Fibroblast of mammary gland (primary cell): ENCODE data around the gene IGIP.

Source experiments
- DNase-seq: peaks from one replicate; pipeline ENCODE4 v3.0.0-alpha.2; 2010; ENCODE audit warnings: low read depth
- H3K4me3 ChIP-seq: 2 replicates; pipeline ENCODE4 v1.5.1; 2011; ENCODE audit warnings: low read depth, mild to moderate bottlenecking, low read length, moderate library complexity; ENCODE audit not compliant: control insufficient read depth
- TF ChIP-seq, protein P1 (sequence below): conservative IDR thresholded peaks from 2 replicates; pipeline ENCODE4 v1.5.1; 2011; ENCODE audit warnings: low read depth, low read length, inconsistent platforms; ENCODE audit not compliant: control insufficient read depth, insufficient read depth

IGIP gene

DNA sequence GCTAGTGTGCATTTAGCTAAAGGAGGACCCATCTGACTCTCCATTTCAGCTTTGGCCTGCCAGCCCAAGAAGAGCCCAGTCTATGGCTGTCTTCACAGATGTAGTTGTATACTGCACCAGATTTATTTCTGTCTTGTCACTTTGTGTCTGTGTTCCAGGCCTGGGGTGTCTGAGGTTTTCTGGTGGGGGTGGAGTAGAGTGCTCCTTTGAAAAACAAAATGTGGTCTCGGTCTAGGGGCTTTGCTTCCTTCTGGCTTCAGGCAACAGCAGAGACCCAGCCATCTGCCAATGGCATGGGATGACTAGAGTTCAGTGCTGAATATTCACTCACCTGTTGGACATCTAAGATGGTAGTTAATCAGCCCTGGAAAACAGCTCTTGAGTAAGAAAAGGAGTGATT is 10.9 kb downstream of the IGIP start:
- TF ChIP-seq, protein P1, sequence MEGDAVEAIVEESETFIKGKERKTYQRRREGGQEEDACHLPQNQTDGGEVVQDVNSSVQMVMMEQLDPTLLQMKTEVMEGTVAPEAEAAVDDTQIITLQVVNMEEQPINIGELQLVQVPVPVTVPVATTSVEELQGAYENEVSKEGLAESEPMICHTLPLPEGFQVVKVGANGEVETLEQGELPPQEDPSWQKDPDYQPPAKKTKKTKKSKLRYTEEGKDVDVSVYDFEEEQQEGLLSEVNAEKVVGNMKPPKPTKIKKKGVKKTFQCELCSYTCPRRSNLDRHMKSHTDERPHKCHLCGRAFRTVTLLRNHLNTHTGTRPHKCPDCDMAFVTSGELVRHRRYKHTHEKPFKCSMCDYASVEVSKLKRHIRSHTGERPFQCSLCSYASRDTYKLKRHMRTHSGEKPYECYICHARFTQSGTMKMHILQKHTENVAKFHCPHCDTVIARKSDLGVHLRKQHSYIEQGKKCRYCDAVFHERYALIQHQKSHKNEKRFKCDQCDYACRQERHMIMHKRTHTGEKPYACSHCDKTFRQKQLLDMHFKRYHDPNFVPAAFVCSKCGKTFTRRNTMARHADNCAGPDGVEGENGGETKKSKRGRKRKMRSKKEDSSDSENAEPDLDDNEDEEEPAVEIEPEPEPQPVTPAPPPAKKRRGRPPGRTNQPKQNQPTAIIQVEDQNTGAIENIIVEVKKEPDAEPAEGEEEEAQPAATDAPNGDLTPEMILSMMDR, result no peak
- no peak overlapping the region for H3K4me3 ChIP-seq
- DNase-seq, result no peak

DNA sequence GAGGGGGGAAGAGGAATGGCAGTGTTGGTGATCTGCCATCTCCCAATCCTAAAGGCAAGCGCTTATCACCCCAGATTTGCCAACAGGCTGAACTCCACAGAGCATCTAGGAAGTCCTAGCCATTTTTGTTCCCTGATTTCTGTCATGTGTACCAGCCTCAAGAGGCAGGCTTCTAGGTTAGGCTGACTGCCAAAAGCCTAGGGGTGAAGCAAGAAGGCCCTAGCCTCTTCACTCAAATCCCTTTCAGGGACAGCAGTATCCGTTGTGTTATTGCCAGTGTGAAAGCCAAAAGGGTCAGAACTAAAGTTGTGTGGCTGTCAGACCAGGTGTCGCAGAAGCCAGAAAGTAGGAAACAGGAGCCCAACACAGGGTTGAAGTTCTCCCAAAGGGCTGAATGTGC is 14.7 kb downstream of the IGIP start:
- DNase-seq, result no peak
- TF ChIP-seq, protein P1, result no peak
- no peak overlapping the region for H3K4me3 ChIP-seq

DNA sequence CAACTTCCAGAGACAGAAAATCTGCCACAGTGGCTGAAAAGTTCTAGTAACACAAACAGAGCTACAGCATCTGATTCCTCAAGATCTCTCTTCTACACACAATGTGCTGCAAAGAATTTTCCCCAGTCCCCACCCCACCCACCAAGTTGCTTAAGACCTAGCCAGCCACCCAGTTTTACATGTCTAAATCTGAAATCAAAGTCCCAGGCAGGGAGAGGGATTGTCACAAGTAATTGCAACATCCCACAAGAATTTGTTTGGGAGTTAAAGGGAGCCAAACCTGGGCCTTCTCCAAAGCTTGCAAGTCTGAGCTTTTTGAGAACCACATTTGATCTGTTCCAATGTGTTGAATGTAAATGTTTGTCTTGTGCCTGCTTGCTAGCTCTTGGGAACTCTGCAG is 15.5 kb downstream of the IGIP start:
- TF ChIP-seq, protein P1, result no peak

DNA sequence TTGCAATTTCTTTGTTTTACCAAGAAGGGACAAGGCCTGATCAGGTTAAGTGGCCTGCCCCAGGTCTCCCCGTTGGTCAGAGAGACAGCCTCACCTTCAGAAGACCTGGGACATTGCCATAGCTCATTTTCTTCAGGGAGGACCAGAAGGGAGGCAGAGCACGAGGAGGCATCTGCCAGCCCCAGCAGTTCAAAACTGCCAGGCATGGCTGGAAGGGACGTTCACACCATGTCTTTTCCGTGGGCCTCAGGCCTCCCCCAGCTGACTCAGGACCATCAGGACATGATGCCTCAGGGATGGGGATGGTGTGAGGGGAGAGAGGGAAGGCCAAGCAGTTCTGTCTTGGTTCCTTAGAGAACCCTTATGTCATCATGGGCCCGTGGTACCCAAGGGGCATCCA is 16.5 kb downstream of the IGIP start:
- H3K4me3 ChIP-seq, result no peak overlapping the region
- DNase-seq, result no peak
- TF ChIP-seq, protein P1, result no peak

More for the DNA sequence above, 15.5 kb downstream of the IGIP start:
- DNase-seq, result peak; percentile 40
- H3K4me3 ChIP-seq, result no peak overlapping the region

DNA sequence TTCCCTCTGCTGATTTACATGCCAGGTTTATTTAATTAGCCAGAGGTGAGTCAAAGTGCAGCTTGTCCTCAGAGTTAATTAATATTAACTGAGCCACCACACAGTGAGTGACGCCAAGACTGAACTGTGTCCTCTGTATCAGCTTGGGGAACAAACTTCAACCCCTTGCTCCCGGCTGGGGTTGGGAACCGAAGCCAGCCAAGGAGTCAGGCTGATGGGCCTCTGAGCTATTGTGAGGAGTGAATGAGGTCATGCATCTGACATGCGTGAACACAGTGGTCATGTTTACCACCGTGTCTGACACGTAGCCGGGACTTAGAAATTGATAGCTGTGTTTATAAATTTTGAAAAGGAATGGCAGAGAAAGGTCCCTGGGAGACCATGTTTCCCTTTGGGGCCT is 17.1 kb downstream of the IGIP start:
- TF ChIP-seq, protein P1, result no peak

DNA sequence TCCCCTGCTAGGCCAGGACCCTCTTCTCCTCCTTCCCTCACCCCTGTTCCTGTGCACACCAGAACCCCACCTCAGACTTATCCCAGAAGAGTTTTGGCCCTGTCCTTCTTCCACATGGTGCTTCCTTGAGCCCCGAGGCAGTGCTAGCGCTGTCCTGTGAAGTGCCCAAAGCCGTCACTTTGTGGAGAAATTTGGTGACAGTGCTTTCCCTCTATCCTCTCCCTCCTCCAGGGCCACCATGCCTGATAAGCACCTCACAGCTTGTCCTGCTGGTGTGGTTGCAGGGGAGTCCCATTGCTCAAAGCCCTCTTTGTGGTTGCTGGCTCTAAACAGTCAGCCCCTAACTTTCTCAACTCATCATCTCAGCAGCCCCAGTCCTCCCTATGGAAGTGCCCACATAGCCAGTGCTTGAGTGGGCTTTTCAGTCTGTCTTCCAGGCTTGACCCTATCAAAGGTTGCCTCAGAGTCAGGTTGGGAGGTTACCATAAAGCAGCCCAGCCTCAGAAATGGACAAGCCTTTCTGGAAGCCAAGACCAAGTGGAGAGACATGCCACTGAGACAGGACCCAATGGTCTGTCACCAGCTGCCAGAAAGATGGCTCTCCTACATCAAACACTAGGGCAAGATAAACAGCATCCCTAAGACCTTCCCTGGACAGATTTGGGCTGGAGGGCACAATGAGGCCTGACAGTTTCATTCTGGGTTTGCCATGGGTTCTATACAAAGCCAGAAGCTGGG is 18.0 kb downstream of the IGIP start:
- no peak for DNase-seq
- TF ChIP-seq, protein P1, result no peak

More for the DNA sequence above, 17.1 kb downstream of the IGIP start:
- no peak for DNase-seq
- H3K4me3 ChIP-seq, result no peak overlapping the region

DNA sequence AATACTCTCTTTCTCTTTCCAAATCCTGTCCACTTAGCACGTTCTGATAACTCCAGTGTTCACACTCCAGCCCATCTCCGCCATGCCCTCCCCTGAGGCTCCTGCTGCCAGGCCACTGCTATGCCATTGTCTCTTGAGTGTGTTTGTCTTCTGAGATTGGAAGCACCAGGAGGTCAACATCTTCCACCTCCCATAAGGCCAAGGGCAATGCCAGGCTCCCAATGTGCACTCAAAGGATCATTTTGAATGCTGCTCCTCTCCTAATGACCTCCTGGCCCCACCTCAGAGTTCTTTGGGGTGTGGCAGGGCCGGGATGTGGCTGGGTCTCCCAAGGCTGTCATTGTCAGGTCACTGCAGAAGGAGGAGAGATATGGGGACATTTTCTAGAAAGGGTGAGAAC is 19.5 kb downstream of the IGIP start:
- no peak for DNase-seq
- TF ChIP-seq, protein P1, result no peak
- H3K4me3 ChIP-seq, result no peak overlapping the region

More for the DNA sequence above, 18.0 kb downstream of the IGIP start:
- H3K4me3 ChIP-seq, result no peak overlapping the region
